ENCODE results near the gene L3MBTL4. TPM values are rescaled to one million over a fixed set of nuclear protein-coding genes. Genes with fewer than 3 reads are reported as not detected.

The L3MBTL4 gene
- total RNA-seq, 3 donors from 2014 or later, result 4.9 to 13.9 (median 5.4) TPM

GRCh38 chr18:5967007-5967406, 447.7 kb downstream of the L3MBTL4 start:
- no peak for ATAC-seq
- Histone ChIP-seq H3K9me3 (no peaks in the 10 kb centered on the region), H3K36me3 (ENCODE audit: low read depth) (no peaks in the 10 kb centered on the region), H3K4me1 (ENCODE audit: low read depth) (peaks cover 2% of the 10 kb centered on the region), H3K4me3 (no peak overlapping the region)
- intact Hi-C loops (cut with DNase I, micrococcal nuclease), result no loop called here
- no peak for TF ChIP-seq CTCF (IDR thresholded peaks at IDR 0.05)
- DNase-seq, result no peak

- H3K4me1 ChIP-seq (ENCODE audit: low read depth), result peaks cover 2% of the 10 kb centered on the region
- H3K9me3 ChIP-seq, result no peaks in the 10 kb centered on the region
- no peak for TF ChIP-seq CTCF (IDR thresholded peaks at IDR 0.05)
- no peak overlapping the region for H3K4me3 ChIP-seq
- H3K36me3 ChIP-seq (ENCODE audit: low read depth), result no peaks in the 10 kb centered on the region
- ATAC-seq (peak; percentile 85), DNase-seq (peak in 1 of 3 donors; percentile 67)
- intact Hi-C loops (cut with DNase I, micrococcal nuclease), result no loop called here
These were observed 448.2 kb downstream of the L3MBTL4 start for GRCh38 chr18:5966514-5966913.

GRCh38 chr18:5964996-5965395, 449.7 kb downstream of the L3MBTL4 start:
- no peaks in the 10 kb centered on the region for H3K36me3 ChIP-seq (ENCODE audit: low read depth)
- DNase-seq, result no peak
- intact Hi-C loops (cut with DNase I, micrococcal nuclease), result no loop called here

GRCh38 chr18:5964596-5964995, 450.1 kb downstream of the L3MBTL4 start:
- ATAC-seq (no peak), DNase-seq (no peak)
- Histone ChIP-seq H3K4me3 (no peak overlapping the region), H3K4me1 (ENCODE audit: low read depth) (peaks cover 2% of the 10 kb centered on the region), H3K36me3 (ENCODE audit: low read depth) (no peaks in the 10 kb centered on the region), H3K9me3 (no peaks in the 10 kb centered on the region)
- intact Hi-C loops (cut with DNase I, micrococcal nuclease), result no loop called here
- no peak for TF ChIP-seq CTCF (IDR thresholded peaks at IDR 0.05)

More at GRCh38 chr18:5964996-5965395, 449.7 kb downstream of the L3MBTL4 start:
- H3K4me3 ChIP-seq, result no peak overlapping the region
- no peak for TF ChIP-seq CTCF (IDR thresholded peaks at IDR 0.05)
- H3K4me1 ChIP-seq (ENCODE audit: low read depth), result peaks cover 2% of the 10 kb centered on the region
- no peak for ATAC-seq
- H3K9me3 ChIP-seq, result no peaks in the 10 kb centered on the region

- DNase-seq, result no peak
- peaks cover 2% of the 10 kb centered on the region for H3K4me1 ChIP-seq (ENCODE audit: low read depth)
- H3K4me3 ChIP-seq, result no peak overlapping the region
- H3K36me3 ChIP-seq (ENCODE audit: low read depth), result no peaks in the 10 kb centered on the region
- no peak for ATAC-seq
- intact Hi-C loops (cut with DNase I, micrococcal nuclease), result no loop called here
- no peaks in the 10 kb centered on the region for H3K9me3 ChIP-seq
- TF ChIP-seq CTCF (IDR thresholded peaks at IDR 0.05), result no peak
These were observed 450.6 kb downstream of the L3MBTL4 start for GRCh38 chr18:5964108-5964507.

GRCh38 chr18:5963267-5963666, 451.4 kb downstream of the L3MBTL4 start:
- no peak for ATAC-seq
- Histone ChIP-seq H3K4me3 (no peak overlapping the region), H3K4me1 (ENCODE audit: low read depth) (peaks cover 2% of the 10 kb centered on the region), H3K9me3 (no peaks in the 10 kb centered on the region), H3K36me3 (ENCODE audit: low read depth) (no peaks in the 10 kb centered on the region)
- no peak for DNase-seq
- TF ChIP-seq CTCF (IDR thresholded peaks at IDR 0.05), result no peak
- intact Hi-C loops (cut with DNase I, micrococcal nuclease), result no loop called here

Data from mucosa of descending colon (tissue), 3 donors.